Osteocyte (in vitro differentiated cells): ENCODE measurements around the gene FANCC. TPM values are rescaled to one million over a fixed set of nuclear protein-coding genes. Genes with fewer than 3 reads are reported as not detected.
"Not testable (repeated sequence)": the region's sequence is repeated elsewhere in the genome, so short reads cannot be mapped to it uniquely, and the experiment has no call there.

Experiments
- DNase-seq: peaks from one replicate; pipeline ENCODE4 v3.0.0; 2021; ENCODE audit warnings: mixed read lengths; ENCODE audit not compliant: unreplicated experiment; ENCODE audit errors: extremely low spot score
- H3K27ac Mint-ChIP-seq: one replicate; pipeline ENCODE4 v1.8.0; 2021; ENCODE audit warnings: mild to moderate bottlenecking, mixed read lengths; ENCODE audit not compliant: unreplicated experiment
- H3K27me3 Mint-ChIP-seq: one replicate; pipeline ENCODE4 v1.8.0; 2021; ENCODE audit warnings: mixed read lengths; ENCODE audit not compliant: unreplicated experiment
- H3K36me3 Mint-ChIP-seq: one replicate; pipeline ENCODE4 v1.8.0; 2021; ENCODE audit warnings: mixed read lengths; ENCODE audit not compliant: unreplicated experiment
- H3K4me1 Mint-ChIP-seq: one replicate; pipeline ENCODE4 v1.8.0; 2021; ENCODE audit warnings: mixed read lengths; ENCODE audit not compliant: unreplicated experiment
- H3K4me3 Mint-ChIP-seq: one replicate; pipeline ENCODE4 v1.8.0; 2021; ENCODE audit warnings: mild to moderate bottlenecking, moderate library complexity, mixed read lengths; ENCODE audit not compliant: unreplicated experiment
- H3K9me3 Mint-ChIP-seq: one replicate; pipeline ENCODE4 v1.8.0; 2021; ENCODE audit warnings: mixed read lengths; ENCODE audit not compliant: unreplicated experiment
- CTCF ChIP-seq: fragments of 200-600 bp; sonication (generic); IDR thresholded peaks from 2 replicates; pipeline ENCODE4 v1.5.0; 2021; ENCODE audit warnings: antibody characterized with exemption, mild to moderate bottlenecking, moderate library complexity
- total RNA-seq: library from RNA; stranded (reverse); gene quantifications from 2 replicates; pipeline ENCODE4 v1.2.1, GENCODE V29; 2021

The FANCC gene
- total RNA-seq, 1 donor from 2014 or later: 12.3 TPM

- Mint-ChIP-seq H3K36me3 (no peaks in the 10 kb centered on the region), H3K27ac (no peak overlapping the region), H3K4me1 (peaks cover 12% of the 10 kb centered on the region), H3K4me3 (no peak overlapping the region), H3K9me3 (no peaks in the 10 kb centered on the region), H3K27me3 (no peaks in the 10 kb centered on the region)
- no peak for TF ChIP-seq CTCF
- no peak for DNase-seq
These were observed 92.3 kb downstream of the FANCC start for GRCh38 chr9:95225076-95225725.

- no peaks in the 10 kb centered on the region for H3K27me3 Mint-ChIP-seq
- no peak overlapping the region for H3K4me3 Mint-ChIP-seq
- no peak overlapping the region for H3K27ac Mint-ChIP-seq
- no peaks in the 10 kb centered on the region for H3K9me3 Mint-ChIP-seq
- DNase-seq: no peak
- no peaks in the 10 kb centered on the region for H3K36me3 Mint-ChIP-seq
- TF ChIP-seq CTCF: no peak
- H3K4me1 Mint-ChIP-seq: peaks cover 12% of the 10 kb centered on the region
These were observed 93.0 kb downstream of the FANCC start for GRCh38 chr9:95224376-95225019.

GRCh38 chr9:95220352-95220751, 97.2 kb downstream of the FANCC start:
- H3K27ac Mint-ChIP-seq, H3K4me3 Mint-ChIP-seq, H3K9me3 Mint-ChIP-seq, H3K4me1 Mint-ChIP-seq, H3K27me3 Mint-ChIP-seq, DNase-seq, H3K36me3 Mint-ChIP-seq: not testable (repeated sequence)

GRCh38 chr9:95218773-95219172, 98.7 kb downstream of the FANCC start:
- H3K4me1 Mint-ChIP-seq: peaks cover 5% of the 10 kb centered on the region
- H3K4me3 Mint-ChIP-seq: no peak overlapping the region
- H3K9me3 Mint-ChIP-seq: no peaks in the 10 kb centered on the region
- H3K27me3 Mint-ChIP-seq: no peaks in the 10 kb centered on the region
- no peak overlapping the region for H3K27ac Mint-ChIP-seq
- TF ChIP-seq CTCF: no peak
- no peaks in the 10 kb centered on the region for H3K36me3 Mint-ChIP-seq
- DNase-seq: no peak

GRCh38 chr9:95217936-95218335, 99.6 kb downstream of the FANCC start:
- H3K27me3 Mint-ChIP-seq: no peaks in the 10 kb centered on the region
- no peak overlapping the region for H3K27ac Mint-ChIP-seq
- H3K4me3 Mint-ChIP-seq: no peak overlapping the region
- no peaks in the 10 kb centered on the region for H3K9me3 Mint-ChIP-seq
- H3K36me3 Mint-ChIP-seq: no peaks in the 10 kb centered on the region
- no peak for TF ChIP-seq CTCF
- no peak for DNase-seq
- H3K4me1 Mint-ChIP-seq: peaks cover 5% of the 10 kb centered on the region
